ENCODE results near the gene BPIFB6.

Gene BPIFB6

DNA sequence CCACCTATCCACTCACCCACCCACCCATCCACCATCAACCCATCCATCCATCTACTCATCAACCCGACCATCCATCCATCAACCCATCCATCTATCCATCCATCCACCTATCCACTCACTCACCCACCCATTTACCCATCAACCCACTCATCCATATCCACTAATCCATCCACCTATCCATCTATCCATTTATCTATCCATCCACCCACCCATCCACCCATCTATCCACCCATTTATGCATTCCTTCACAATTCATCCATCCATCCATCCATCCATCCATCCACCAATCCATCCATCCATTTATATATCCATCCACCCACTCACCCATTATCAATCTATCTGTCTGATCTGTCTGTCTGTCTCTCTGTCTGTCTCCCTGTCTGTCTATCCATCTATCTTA, 62.1 kb downstream of the BPIFB6 start:
- TF ChIP-seq, protein P1, sequence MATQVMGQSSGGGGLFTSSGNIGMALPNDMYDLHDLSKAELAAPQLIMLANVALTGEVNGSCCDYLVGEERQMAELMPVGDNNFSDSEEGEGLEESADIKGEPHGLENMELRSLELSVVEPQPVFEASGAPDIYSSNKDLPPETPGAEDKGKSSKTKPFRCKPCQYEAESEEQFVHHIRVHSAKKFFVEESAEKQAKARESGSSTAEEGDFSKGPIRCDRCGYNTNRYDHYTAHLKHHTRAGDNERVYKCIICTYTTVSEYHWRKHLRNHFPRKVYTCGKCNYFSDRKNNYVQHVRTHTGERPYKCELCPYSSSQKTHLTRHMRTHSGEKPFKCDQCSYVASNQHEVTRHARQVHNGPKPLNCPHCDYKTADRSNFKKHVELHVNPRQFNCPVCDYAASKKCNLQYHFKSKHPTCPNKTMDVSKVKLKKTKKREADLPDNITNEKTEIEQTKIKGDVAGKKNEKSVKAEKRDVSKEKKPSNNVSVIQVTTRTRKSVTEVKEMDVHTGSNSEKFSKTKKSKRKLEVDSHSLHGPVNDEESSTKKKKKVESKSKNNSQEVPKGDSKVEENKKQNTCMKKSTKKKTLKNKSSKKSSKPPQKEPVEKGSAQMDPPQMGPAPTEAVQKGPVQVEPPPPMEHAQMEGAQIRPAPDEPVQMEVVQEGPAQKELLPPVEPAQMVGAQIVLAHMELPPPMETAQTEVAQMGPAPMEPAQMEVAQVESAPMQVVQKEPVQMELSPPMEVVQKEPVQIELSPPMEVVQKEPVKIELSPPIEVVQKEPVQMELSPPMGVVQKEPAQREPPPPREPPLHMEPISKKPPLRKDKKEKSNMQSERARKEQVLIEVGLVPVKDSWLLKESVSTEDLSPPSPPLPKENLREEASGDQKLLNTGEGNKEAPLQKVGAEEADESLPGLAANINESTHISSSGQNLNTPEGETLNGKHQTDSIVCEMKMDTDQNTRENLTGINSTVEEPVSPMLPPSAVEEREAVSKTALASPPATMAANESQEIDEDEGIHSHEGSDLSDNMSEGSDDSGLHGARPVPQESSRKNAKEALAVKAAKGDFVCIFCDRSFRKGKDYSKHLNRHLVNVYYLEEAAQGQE (IDR thresholded peaks at IDR 0.05; ENCODE audit: insufficient read depth in 1 of 2, low read depth in 2 of 2, low read length in 2 of 2): no peak
- no peak for TF ChIP-seq TAF1 (IDR thresholded peaks at IDR 0.05; ENCODE audit: borderline replicate concordance, insufficient read depth, low read length)
- no peak for TF ChIP-seq SIN3A (IDR thresholded peaks at IDR 0.05; ENCODE audit: borderline replicate concordance, insufficient read depth, low read length)

Measured in PFSK-1 (cell line).